Caco-2 (cell line): ENCODE results near the gene TNFRSF8. TPM values are rescaled to one million over a fixed set of nuclear protein-coding genes. Genes with fewer than 3 reads are reported as not detected.

Source experiments
- BruUV-seq: library from RNA; stranded (reverse); fragments of 400-500 nt; replicated peaks from 2 replicates; lab custom pipeline; 2021; lab: Mats Ljungman, UMichigan
- CTCF ChIA-PET: fragments of 300-600 bp; sonication (Branson Sonifier 250); formaldehyde crosslinking; loops from one replicate; lab custom pipeline; 2022; ENCODE audit warnings: antibody characterized with exemption; lab: Charles Lee
- POLR2A ChIA-PET: fragments of 300-600 bp; sonication (Branson Sonifier 250); formaldehyde crosslinking; loops from one replicate; lab custom pipeline; 2022; ENCODE audit warnings: antibody characterized with exemption; lab: Charles Lee
- DNase-seq, 2 experiments: peaks; one replicate each; pipeline versions ENCODE4 v3.0.0 to v3.0.0-alpha.2; 2020 to 2022
- H3K27me3 ChIP-seq: replicated peaks from 2 replicates; pipeline ENCODE4 v1.6.0; 2011; ENCODE audit warnings: low read length; ENCODE audit not compliant: control insufficient read depth, insufficient read depth
- H3K36me3 ChIP-seq: 2 replicates; pipeline ENCODE4 v1.5.1; 2011; ENCODE audit warnings: low read length; ENCODE audit not compliant: control insufficient read depth, insufficient read depth
- H3K4me1 ChIP-seq: fragments of 250-450 bp; sonication (Bioruptor Pico); 2 replicates; pipeline ENCODE4 v1.5.1; 2020; ENCODE audit warnings: mild to moderate bottlenecking
- H3K4me3 ChIP-seq: 2 replicates; pipeline ENCODE4 v1.5.1; 2011; ENCODE audit warnings: low read depth, mild to moderate bottlenecking, control low read depth, low read length
- H3K9me3 ChIP-seq: fragments of 250-450 bp; sonication (Bioruptor Pico); 2 replicates; pipeline ENCODE4 v1.5.1; 2020; ENCODE audit warnings: mild to moderate bottlenecking, moderate library complexity
- H3K27ac Mint-ChIP-seq: one replicate; pipeline ENCODE4 v1.8.0; 2022; ENCODE audit warnings: mixed read lengths; ENCODE audit not compliant: unreplicated experiment
- H3K27me3 Mint-ChIP-seq: one replicate; pipeline ENCODE4 v1.8.0; 2022; ENCODE audit warnings: mixed read lengths; ENCODE audit not compliant: insufficient read depth, unreplicated experiment
- H3K36me3 Mint-ChIP-seq: one replicate; pipeline ENCODE4 v1.8.0; 2022; ENCODE audit warnings: mild to moderate bottlenecking, mixed read lengths; ENCODE audit not compliant: insufficient read depth, unreplicated experiment
- H3K4me1 Mint-ChIP-seq: one replicate; pipeline ENCODE4 v1.8.0; 2022; ENCODE audit warnings: low read depth, mixed read lengths; ENCODE audit not compliant: unreplicated experiment
- H3K4me3 Mint-ChIP-seq: one replicate; pipeline ENCODE4 v1.8.0; 2022; ENCODE audit warnings: mild to moderate bottlenecking, moderate library complexity, mixed read lengths; ENCODE audit not compliant: unreplicated experiment
- H3K9me3 Mint-ChIP-seq: one replicate; pipeline ENCODE4 v1.8.0; 2022; ENCODE audit warnings: mixed read lengths; ENCODE audit not compliant: unreplicated experiment
- intact Hi-C: fragments of 100-400 bp; cut with micrococcal nuclease; formaldehyde crosslinking; loops from one replicate; pipeline ENCODE4 v1.10.0; 2022; ENCODE audit not compliant: unreplicated experiment
- total RNA-seq: library from RNA; stranded (reverse); gene quantifications from 2 replicates; pipeline ENCODE4 v1.2.3, GENCODE V29; 2022
- TF ChIP-seq, protein P1 (sequence below), 2 experiments: fragments of 200-600 bp in 1 of 2; IDR thresholded peaks; 1 replicate in 1 of 2; 2 replicates in 1 of 2; pipeline versions ENCODE4 v1.5.1 to v1.8.0; 2011 to 2022; ENCODE audit warnings: antibody characterized with exemption in 1 of 2, control low read depth in 1 of 2, inconsistent platforms in 1 of 2, low read depth in 1 of 2, low read length in 1 of 2, mild to moderate bottlenecking in 1 of 2, moderate library complexity in 1 of 2; ENCODE audit not compliant: insufficient read depth in 1 of 2, severe bottlenecking in 1 of 2, unreplicated experiment in 1 of 2

Gene TNFRSF8
- total RNA-seq, 1 experiment from 2014 or later, result not detected

DNA sequence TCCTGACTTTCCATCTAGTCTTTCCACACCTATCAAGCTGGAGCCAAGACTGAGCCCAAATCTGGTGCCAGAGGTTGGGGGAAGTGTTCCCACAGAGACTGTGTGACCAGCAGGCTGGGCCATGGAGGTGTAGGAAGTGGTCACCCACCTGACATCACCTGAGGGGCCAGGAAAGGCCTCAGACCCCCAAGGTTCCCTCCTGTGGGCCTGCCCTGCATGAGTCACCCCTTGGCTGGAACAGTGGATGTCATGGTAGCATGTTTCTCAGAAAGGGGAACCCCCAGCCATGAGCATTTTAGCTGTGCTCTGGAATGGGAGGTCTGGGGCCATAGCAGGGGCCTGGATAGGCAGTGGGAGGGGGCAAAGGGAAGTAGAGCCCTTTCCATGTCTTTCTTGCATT is 5.7 kb upstream of the TNFRSF8 start:
- TF ChIP-seq, protein P1, sequence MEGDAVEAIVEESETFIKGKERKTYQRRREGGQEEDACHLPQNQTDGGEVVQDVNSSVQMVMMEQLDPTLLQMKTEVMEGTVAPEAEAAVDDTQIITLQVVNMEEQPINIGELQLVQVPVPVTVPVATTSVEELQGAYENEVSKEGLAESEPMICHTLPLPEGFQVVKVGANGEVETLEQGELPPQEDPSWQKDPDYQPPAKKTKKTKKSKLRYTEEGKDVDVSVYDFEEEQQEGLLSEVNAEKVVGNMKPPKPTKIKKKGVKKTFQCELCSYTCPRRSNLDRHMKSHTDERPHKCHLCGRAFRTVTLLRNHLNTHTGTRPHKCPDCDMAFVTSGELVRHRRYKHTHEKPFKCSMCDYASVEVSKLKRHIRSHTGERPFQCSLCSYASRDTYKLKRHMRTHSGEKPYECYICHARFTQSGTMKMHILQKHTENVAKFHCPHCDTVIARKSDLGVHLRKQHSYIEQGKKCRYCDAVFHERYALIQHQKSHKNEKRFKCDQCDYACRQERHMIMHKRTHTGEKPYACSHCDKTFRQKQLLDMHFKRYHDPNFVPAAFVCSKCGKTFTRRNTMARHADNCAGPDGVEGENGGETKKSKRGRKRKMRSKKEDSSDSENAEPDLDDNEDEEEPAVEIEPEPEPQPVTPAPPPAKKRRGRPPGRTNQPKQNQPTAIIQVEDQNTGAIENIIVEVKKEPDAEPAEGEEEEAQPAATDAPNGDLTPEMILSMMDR (IDR thresholded peaks at IDR 0.05; ENCODE audit: insufficient read depth in 1 of 2, low read depth in 1 of 2, low read length in 1 of 2, severe bottlenecking in 1 of 2, unreplicated experiment in 1 of 2), result no peak
- Histone ChIP-seq H3K9me3 (no peaks in the 10 kb centered on the region), H3K4me3 (no peak overlapping the region), H3K27me3 (no peaks in the 10 kb centered on the region), H3K4me1 (peaks cover under 1% of the 10 kb centered on the region), H3K36me3 (no peaks in the 10 kb centered on the region)
- Mint-ChIP-seq H3K27me3 (peaks cover 4% of the 10 kb centered on the region), H3K9me3 (no peaks in the 10 kb centered on the region), H3K27ac (no peak overlapping the region), H3K36me3 (no peaks in the 10 kb centered on the region), H3K4me1 (peaks cover 6% of the 10 kb centered on the region), H3K4me3 (no peak overlapping the region)
- DNase-seq, result no peak
- ChIA-PET CTCF (no interaction called here), POLR2A (no interaction called here)
- intact Hi-C loops, result no loop called here
- BruUV-seq, result no TSS peak

DNA sequence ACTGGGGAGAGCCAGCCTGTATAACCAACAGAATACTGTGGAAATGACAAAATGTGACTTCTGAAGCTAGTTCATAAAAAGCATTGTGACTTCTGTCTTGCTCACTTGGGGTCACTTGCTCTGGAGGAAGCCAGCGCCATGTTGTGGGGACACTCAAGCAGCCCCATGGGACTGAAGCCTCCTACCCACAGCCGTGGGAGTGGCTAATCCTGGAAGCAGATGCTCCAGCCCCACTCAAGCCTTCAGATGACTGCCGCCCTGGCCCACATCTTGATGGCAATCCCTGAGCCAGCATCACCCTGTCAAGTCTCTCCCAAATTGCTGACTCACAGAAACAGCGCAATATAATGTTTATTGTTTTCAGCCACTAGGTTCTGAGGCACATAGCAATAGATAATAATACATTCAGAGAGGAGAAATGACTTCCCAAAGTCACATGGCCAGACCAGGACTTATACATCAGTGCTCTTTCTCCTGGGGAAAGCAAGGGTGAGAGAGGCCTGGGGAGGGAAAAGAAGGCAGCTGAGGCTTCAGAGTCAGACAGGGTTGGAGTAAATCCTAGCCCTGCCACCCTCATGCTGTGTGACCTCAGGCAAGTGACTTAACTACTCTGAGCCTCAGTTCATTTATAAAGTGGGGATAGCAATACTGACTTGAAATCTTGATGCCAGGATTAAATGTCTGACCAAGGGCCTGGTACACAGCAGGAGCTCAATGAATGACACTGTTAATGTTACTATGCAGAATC is 5.0 kb upstream of the TNFRSF8 start:
- H3K36me3 Mint-ChIP-seq, result no peaks in the 10 kb centered on the region
- no peak for DNase-seq
- CTCF ChIA-PET, result no interaction called here
- POLR2A ChIA-PET, result no interaction called here
- intact Hi-C loops, result no loop called here
- no peak overlapping the region for H3K4me3 Mint-ChIP-seq
- H3K27me3 Mint-ChIP-seq, result peaks cover 4% of the 10 kb centered on the region
- H3K36me3 ChIP-seq, result no peaks in the 10 kb centered on the region
- H3K9me3 ChIP-seq, result no peaks in the 10 kb centered on the region
- H3K9me3 Mint-ChIP-seq, result no peaks in the 10 kb centered on the region
- H3K4me1 Mint-ChIP-seq, result no peaks in the 10 kb centered on the region
- H3K4me1 ChIP-seq, result no peaks in the 10 kb centered on the region
- H3K4me3 ChIP-seq, result no peak overlapping the region
- H3K27ac Mint-ChIP-seq, result no peak overlapping the region
- TF ChIP-seq, protein P1 (IDR thresholded peaks at IDR 0.05; ENCODE audit: insufficient read depth in 1 of 2, low read depth in 1 of 2, low read length in 1 of 2, severe bottlenecking in 1 of 2, unreplicated experiment in 1 of 2), result no peak
- no peaks in the 10 kb centered on the region for H3K27me3 ChIP-seq
- BruUV-seq, result no TSS peak

DNA sequence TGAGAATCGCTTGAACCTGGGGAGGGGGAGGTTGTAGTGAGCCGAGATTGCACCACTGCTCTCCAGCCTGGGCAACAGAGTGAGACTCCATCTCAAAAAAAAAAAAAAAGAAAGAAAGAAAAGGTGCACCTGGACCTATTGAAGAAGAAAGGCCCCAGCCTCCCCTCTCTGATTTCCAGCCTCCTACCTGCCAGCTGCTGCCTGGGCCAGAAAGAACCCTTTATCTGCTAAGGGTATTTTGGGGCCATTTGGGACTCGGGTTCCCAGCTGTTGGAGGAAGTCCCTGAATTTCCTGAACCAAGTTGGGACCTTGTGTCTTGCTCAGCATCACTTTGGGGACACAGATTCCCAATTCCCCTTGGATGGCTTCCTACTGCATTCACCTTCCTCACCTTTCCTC is 3.9 kb upstream of the TNFRSF8 start:
- Histone ChIP-seq H3K4me3 (no peak overlapping the region), H3K9me3 (no peaks in the 10 kb centered on the region), H3K36me3 (no peaks in the 10 kb centered on the region), H3K27me3 (no peaks in the 10 kb centered on the region), H3K4me1 (no peaks in the 10 kb centered on the region)
- Mint-ChIP-seq H3K27ac (no peak overlapping the region), H3K36me3 (no peaks in the 10 kb centered on the region), H3K4me1 (no peaks in the 10 kb centered on the region), H3K27me3 (peaks cover 4% of the 10 kb centered on the region), H3K9me3 (no peaks in the 10 kb centered on the region), H3K4me3 (no peak overlapping the region)
- ChIA-PET POLR2A (no interaction called here), CTCF (no interaction called here)
- intact Hi-C loops, result no loop called here
- TF ChIP-seq, protein P1 (IDR thresholded peaks at IDR 0.05; ENCODE audit: insufficient read depth in 1 of 2, low read depth in 1 of 2, low read length in 1 of 2, severe bottlenecking in 1 of 2, unreplicated experiment in 1 of 2), result no peak
- no peak for DNase-seq
- no TSS peak for BruUV-seq
